DND-41 (cell line): ENCODE results near the gene MTSS2.

Experiments
- ATAC-seq: fragments of 200-7000 bp; cut with Tn5 transposase; 3 replicates; pipeline ENCODE4 v1.9.1; 2021; ENCODE audit warnings: low read depth; ENCODE audit not compliant: insufficient read depth
- DNase-seq: peaks from one replicate; pipeline ENCODE4 v3.0.0-alpha.2; 2020
- H2AFZ ChIP-seq: 2 replicates; pipeline ENCODE4 v1.6.0; 2012; ENCODE audit warnings: low read depth, low read length
- H3K27ac ChIP-seq: 2 replicates; pipeline ENCODE4 v1.5.1; 2012; ENCODE audit warnings: low read length, inconsistent platforms
- H3K27me3 ChIP-seq: fragments of 200-600 bp; sonication (generic); 2 replicates; pipeline ENCODE4 v1.6.0; 2012; ENCODE audit warnings: low read length, mild to moderate bottlenecking, inconsistent platforms; ENCODE audit not compliant: insufficient read depth, poor library complexity
- H3K36me3 ChIP-seq: 2 replicates; pipeline ENCODE4 v1.5.1; 2012; ENCODE audit warnings: low read length, inconsistent platforms; ENCODE audit not compliant: insufficient read depth
- H3K4me1 ChIP-seq: 2 replicates; pipeline ENCODE4 v1.5.1; 2012; ENCODE audit warnings: mild to moderate bottlenecking, low read length; ENCODE audit not compliant: insufficient read depth
- H3K4me2 ChIP-seq: 2 replicates; pipeline ENCODE4 v1.6.0; 2012; ENCODE audit warnings: mild to moderate bottlenecking, moderate library complexity, low read length, inconsistent platforms; ENCODE audit not compliant: insufficient read depth
- H3K4me3 ChIP-seq, 2 experiments: fragments of 200-600 bp in 1 of 2; shearing (Covaris generic) in 1 of 2; 2 replicates each; pipeline ENCODE4 v1.5.1; 2012 to 2016; ENCODE audit warnings: inconsistent platforms in 2 of 2, low read length in 2 of 2, mild to moderate bottlenecking in 2 of 2, low read depth in 1 of 2, moderate library complexity in 1 of 2
- H3K79me2 ChIP-seq: 2 replicates; pipeline ENCODE4 v1.6.0; 2012; ENCODE audit warnings: low read length, inconsistent platforms; ENCODE audit not compliant: insufficient read depth
- H3K9ac ChIP-seq: 2 replicates; pipeline ENCODE4 v1.6.0; 2012; ENCODE audit warnings: low read depth, mild to moderate bottlenecking, inconsistent platforms, low read length, moderate library complexity
- H3K9me3 ChIP-seq: 2 replicates; pipeline ENCODE4 v1.5.1; 2012; ENCODE audit warnings: low read length, moderate library complexity, mild to moderate bottlenecking, inconsistent platforms; ENCODE audit not compliant: insufficient read depth, severe bottlenecking
- H4K20me1 ChIP-seq: 2 replicates; pipeline ENCODE4 v1.6.0; 2012; ENCODE audit warnings: low read length; ENCODE audit not compliant: insufficient read depth
- CTCF ChIP-seq: IDR thresholded peaks from 2 replicates; pipeline ENCODE4 v1.5.1; 2012; ENCODE audit warnings: borderline replicate concordance, low read length, moderate library complexity, mild to moderate bottlenecking; ENCODE audit not compliant: poor library complexity, severe bottlenecking; ENCODE audit errors: extremely low read depth
- EZH2 ChIP-seq: IDR thresholded peaks from 3 replicates; pipeline ENCODE4 v1.6.1; 2012; ENCODE audit warnings: borderline replicate concordance, low read depth, mild to moderate bottlenecking, moderate library complexity, low read length, inconsistent platforms; ENCODE audit not compliant: severe bottlenecking

Gene MTSS2

GRCh38 chr16:70704586-70704985 is 18.7 kb upstream of the MTSS2 start:
- no peak for ATAC-seq
- Histone ChIP-seq H3K27ac (no peak overlapping the region), H3K4me1 (no peaks in the 10 kb centered on the region), H4K20me1 (peaks cover 11% of the 10 kb centered on the region; the same call in 1 of the 2 replicates), H3K4me3 (no peak overlapping the region), H3K79me2 (no peaks in the 10 kb centered on the region), H3K9ac (no peak overlapping the region), H3K4me2 (no peak overlapping the region), H3K27me3 (no peaks in the 10 kb centered on the region), H2AFZ (no peak overlapping the region), H3K36me3 (peaks cover 3% of the 10 kb centered on the region; the same call in 1 of the 2 replicates), H3K9me3 (no peaks in the 10 kb centered on the region)
- DNase-seq = no peak
- TF ChIP-seq CTCF (no peak), EZH2 (no peak)

GRCh38 chr16:70703835-70704381 is 18.1 kb upstream of the MTSS2 start:
- no peak overlapping the region for H3K9ac ChIP-seq
- H3K27me3 ChIP-seq = no peaks in the 10 kb centered on the region

GRCh38 chr16:70703041-70703834 is 17.4 kb upstream of the MTSS2 start:
- H3K79me2 ChIP-seq = no peaks in the 10 kb centered on the region
- H3K9ac ChIP-seq = no peak overlapping the region
- H3K36me3 ChIP-seq = peaks cover 12% of the 10 kb centered on the region
- ATAC-seq (0 out of 3 replicates have a peak, but pooled peaks have one; percentile 38), DNase-seq (no peak)
- H3K27ac ChIP-seq = no peak overlapping the region
- no peaks in the 10 kb centered on the region for H3K9me3 ChIP-seq
- H3K4me2 ChIP-seq = no peak overlapping the region
- TF ChIP-seq CTCF (no peak), EZH2 (no peak)
- H2AFZ ChIP-seq = no peak overlapping the region
- no peaks in the 10 kb centered on the region for H3K27me3 ChIP-seq
- no peaks in the 10 kb centered on the region for H3K4me1 ChIP-seq
- peaks cover 11% of the 10 kb centered on the region for H4K20me1 ChIP-seq
- no peak overlapping the region for H3K4me3 ChIP-seq

More at GRCh38 chr16:70703835-70704381, 18.1 kb upstream of the MTSS2 start:
- Histone ChIP-seq H3K4me1 (no peaks in the 10 kb centered on the region), H3K27ac (no peak overlapping the region), H2AFZ (no peak overlapping the region), H3K36me3 (peaks cover 7% of the 10 kb centered on the region; the same call in 1 of the 2 replicates), H3K4me3 (no peak overlapping the region), H3K9me3 (no peaks in the 10 kb centered on the region), H3K79me2 (no peaks in the 10 kb centered on the region), H4K20me1 (peaks cover 11% of the 10 kb centered on the region; the same call in 1 of the 2 replicates), H3K4me2 (no peak overlapping the region)
- DNase-seq (no peak), ATAC-seq (no peak)
- TF ChIP-seq EZH2 (no peak), CTCF (no peak)
